GM21619 (cell line): ENCODE measurements around the gene SIAH2.
A peak's percentile ranks its signal among the peaks of the same experiment; 100 is the strongest.

Experiments
- ATAC-seq: cut with Tn5 transposase; IDR thresholded peaks from one replicate; pipeline ENCODE4 v1.9.1; 2021; ENCODE audit not compliant: unreplicated experiment

The SIAH2 gene

GRCh38 chr3:150736316-150736719, 26.7 kb downstream of the SIAH2 start:
- ATAC-seq: no peak

GRCh38 chr3:150734795-150735119, 28.2 kb downstream of the SIAH2 start:
- no peak for ATAC-seq

DNA sequence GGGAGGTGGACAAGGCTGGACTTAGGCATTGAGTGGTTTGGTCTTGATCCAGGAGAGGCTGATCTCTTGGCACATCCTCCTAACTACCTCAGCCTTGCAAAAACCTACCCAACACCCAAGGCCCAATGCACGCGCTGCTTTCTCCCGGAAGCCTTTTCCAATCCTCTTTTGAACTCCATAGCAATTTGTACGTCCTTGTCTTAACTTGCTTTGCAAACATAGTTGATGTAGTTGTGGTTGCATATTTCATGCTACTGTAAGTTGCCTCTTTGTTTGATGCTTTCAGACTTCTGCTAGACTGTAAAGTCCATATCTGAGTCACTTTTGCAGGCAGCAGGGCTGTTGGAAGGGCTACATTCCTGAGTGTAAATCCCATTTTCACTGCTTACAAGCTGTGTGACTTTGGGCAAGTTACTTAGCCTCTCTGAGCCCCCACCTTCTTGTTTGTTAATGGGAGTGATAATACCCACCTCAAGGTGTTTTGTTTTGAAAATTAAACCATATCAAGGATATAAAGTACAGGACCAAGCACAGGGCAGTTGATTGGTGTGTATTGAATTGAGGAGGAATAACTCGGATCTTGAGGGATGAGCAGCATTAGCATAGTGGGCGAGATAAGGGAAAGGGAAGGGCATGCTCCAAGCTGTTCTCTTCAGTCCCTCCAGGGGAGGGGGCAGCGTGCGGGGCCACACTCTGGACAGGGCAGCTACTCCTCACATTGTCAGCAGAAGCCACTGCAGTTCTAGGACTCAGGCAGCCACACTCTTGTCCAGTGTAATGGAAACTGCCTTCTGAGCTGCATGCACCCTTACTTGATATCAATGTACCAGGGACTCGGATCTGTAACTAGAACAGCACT, 28.8 kb downstream of the SIAH2 start:
- no peak for ATAC-seq

GRCh38 chr3:150733373-150733935, 29.5 kb downstream of the SIAH2 start:
- no peak for ATAC-seq

DNA sequence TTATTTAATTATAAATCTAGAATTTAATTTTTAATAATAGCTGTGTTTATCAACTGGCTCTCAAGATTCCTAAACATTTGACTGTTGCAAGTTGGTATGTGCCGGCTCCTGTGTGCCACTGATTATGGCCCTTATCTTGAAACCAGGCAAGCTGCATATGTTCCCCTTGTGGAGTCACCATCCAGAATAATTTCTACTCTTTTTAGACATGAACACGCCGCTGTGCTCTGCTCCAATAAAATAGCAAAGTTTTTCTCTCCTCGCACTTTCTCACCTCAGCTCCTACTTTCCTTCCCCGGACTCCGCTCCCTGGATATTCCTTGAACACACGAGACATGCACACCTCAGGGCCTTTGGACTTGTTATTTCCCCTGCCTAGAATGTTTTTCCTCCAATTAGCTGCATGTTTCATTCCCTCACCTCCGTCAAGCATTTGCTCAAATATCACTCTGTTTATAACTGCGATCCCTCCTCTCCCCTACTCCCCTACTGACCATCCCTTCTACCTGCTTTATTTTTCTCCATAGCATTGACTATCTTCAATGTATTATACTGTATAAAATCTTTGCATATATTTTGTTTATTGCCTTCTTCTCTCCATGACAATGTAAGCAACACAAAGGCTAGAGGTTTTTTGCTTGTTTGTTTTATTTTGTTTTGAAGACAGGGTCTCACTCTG, 33.1 kb downstream of the SIAH2 start:
- no peak for ATAC-seq

DNA sequence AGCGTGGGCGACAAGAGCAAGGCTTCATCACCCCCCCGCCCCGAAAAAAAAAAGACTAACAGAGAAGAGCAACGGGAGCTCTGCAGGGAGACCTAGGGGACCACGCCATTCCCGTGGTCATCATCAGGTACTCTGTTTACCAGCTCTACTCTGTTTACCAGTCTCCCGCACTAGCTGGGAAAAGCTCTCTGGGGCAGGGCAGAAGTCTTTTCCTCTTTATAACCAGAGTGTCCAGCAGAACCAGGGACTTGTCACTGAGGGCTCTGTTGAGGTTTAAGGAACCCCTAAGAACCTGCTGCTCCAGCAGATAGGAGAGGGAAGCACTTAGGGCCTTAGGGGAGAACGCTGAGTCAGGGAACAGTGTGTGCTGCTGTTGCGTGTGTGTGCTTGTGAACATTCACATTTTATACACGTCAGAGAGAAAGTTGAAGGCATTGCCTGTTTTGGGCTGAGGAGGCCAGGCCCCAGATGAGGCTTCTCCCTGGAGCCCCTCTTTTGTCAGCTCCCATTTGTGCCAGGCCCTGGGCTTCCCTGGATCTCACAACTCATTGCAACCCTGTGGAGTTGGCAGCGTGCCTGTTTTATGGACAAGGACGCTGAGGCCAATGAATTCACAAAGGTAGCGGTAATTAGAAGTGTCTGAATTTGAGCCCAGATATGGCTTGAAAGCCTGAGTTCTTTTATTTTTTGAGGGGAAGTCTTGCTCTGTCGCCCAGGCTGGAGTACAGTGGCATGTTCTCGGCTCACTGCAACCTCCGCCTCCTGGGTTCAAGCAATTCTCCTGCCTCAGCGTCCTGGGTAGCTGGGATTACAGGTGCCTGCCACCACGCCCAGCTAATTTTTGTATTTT, 35.1 kb downstream of the SIAH2 start:
- no peak for ATAC-seq

DNA sequence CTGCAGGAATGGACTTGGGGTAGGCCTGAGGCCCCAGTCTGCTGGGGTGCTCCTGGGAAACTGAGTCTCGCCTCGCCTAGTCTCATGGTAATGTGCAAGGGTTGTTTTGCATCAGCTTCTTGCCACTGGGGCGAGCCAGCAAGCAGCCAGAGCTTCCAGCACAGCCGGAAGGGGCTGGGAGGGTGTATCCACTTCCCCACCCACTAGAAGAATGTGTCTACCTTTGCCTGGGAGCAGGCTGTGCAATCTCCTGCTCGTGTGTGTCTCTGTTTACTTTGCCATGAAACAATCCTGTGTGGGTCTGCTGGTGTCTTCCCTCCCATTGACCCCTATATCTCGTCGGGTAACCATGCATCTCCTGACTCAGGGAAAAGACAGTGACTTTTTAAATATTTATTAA, 37.4 kb downstream of the SIAH2 start:
- ATAC-seq: no peak

GRCh38 chr3:150723946-150724345, 39.0 kb downstream of the SIAH2 start:
- no peak for ATAC-seq

- no peak for ATAC-seq
Observed at GRCh38 chr3:150722267-150722666, 40.7 kb downstream of the SIAH2 start.

- ATAC-seq: peak; percentile 78
Observed at GRCh38 chr3:150721285-150722130, 41.5 kb downstream of the SIAH2 start.

- ATAC-seq: no peak
Observed at GRCh38 chr3:150720444-150720843, 42.5 kb downstream of the SIAH2 start.

DNA sequence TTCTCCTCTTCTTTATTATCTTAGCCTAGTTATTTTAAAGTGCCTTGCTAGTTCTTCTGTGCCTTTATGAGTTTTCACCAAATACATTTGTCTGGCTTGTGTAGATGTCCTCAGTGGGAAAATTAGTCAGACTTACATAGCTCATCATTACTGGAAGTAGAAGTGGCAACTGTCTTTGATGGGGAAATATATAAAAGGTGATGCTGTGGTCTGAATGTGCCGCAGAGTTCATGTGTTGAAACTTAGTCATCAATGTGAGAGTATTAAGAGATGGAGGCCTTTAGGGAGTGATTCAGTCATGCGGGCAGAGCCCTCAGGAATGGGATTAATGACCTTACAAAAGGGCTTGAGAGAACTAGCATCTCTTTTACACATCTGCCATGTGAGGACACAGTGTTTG, 52.9 kb downstream of the SIAH2 start:
- no peak for ATAC-seq

DNA sequence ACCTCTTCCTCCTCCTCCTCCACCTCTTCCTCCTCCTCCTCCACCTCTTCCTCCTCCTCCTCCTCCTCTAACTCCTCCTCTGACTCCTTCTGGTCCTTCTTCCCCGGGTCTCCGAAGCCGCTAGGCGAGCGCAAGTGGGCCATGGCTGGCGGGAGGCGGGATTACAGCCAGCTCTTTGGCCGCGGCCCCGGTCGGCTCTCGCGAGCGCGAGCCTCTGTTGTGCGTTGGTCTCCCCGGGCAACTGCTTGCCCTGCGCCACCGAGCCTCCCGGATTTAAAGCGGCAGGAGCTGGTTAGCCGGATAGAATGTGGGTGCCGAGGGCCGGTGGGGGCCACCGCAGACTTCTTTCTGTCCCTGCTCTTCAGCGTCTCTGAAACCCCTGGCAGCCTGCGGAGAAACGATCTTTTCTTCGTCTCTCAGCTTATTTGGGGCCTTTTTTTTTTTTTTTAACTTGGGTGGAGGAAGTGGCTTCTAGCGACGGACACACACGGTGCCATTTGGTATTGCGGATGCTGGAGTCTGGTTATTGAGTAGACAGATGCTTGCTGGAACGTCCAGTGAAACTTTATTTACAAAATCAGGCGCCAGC, 59.1 kb downstream of the SIAH2 start, which contains the start of gene ERICH6:
TSS of gene ERICH6 (minus strand) at position 165 of the 589 bp plus-strand sequence. CDS start at position 143, 22 bp downstream.
- ATAC-seq: peak; percentile 99

DNA sequence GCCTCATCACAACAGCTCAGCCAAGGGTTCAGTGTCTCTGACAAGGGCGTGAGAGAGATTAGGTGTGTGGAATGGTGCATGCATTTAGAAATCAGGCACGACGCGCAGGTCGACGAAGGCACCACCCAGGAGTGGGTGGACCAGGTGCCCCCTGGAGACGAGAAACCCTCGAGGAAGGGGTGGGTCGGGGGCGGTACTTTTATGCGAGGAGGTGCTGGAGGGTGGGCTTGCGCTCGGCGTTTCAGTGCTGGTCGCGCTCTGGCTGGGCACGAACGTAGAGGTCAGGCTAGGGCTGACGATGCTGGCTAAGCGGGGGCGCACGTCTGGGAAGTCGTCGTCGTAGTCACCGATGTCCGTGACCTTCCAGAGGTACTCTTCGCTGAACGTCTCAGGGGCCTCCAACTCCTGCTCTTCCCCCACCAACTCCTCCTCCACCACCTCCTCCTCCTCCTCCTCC, 59.6 kb downstream of the SIAH2 start:
- peak; percentile 21 for ATAC-seq

GRCh38 chr3:150699068-150699639, 63.8 kb downstream of the SIAH2 start:
- ATAC-seq: no peak

DNA sequence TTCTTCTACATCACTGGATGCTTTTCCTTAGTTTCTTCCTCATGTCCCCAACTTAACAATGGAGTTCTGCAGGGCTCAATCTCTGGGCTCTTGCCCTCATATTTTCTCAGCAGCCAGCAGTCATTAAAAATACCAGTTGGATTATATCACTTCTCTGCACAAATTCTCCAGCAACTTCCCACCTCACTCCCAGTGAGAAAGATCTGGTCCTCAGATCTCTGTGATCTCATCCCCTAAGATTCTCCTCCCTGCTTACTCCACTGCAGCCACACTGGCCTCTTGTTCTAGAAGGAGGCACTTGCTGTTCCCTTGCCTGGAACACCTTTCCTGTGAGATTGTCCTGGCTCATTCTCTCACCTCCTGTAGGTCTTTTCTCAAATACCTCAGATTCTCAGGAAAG, 65.3 kb downstream of the SIAH2 start:
- no peak for ATAC-seq

DNA sequence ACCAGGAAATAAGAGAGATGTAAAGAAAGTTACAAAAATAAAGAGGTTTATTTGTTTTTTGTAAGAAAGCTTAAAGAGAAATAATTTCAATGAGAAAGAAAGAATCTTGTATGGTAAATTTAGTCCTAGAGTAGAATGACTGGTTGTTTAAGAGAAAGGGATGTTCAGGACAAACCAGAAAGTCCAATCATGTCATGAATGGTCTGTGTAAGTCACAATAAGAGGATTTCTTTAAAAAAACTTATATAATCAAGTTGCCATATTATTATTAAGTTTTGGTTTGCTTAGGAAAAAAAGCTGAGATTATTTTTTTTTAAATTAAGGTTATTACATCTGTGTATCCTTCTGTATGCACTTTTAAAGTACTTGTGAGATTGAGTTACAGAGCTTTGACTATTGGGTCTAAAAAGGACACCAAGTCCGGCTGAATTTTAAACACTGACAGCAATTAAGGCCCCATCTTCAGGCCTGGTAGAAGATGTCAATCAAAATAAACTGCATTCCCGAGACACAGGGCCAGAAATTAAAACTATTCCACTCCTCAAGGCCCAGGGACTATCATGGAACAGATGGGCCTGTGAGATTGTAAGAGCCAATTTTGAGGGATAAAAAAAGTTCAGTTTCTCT, 71.4 kb downstream of the SIAH2 start:
- no peak for ATAC-seq
